Epithelial cell of esophagus (primary cell): Measurements from ENCODE around the gene SFTPB.

Source experiments
- DNase-seq: peaks from one replicate; pipeline ENCODE4 v3.0.0; 2010; ENCODE audit warnings: low read depth
- H3K4me3 ChIP-seq: 2 replicates; pipeline ENCODE4 v1.5.1; 2011; ENCODE audit warnings: mild to moderate bottlenecking, low read length, control low read depth
- TF ChIP-seq, protein P1 (sequence below): IDR thresholded peaks from 2 replicates; pipeline ENCODE4 v1.5.1; 2011; ENCODE audit warnings: low read depth, mild to moderate bottlenecking, low read length, control low read depth, inconsistent platforms; ENCODE audit not compliant: insufficient read depth; ENCODE audit errors: missing control alignments

The SFTPB gene

DNA sequence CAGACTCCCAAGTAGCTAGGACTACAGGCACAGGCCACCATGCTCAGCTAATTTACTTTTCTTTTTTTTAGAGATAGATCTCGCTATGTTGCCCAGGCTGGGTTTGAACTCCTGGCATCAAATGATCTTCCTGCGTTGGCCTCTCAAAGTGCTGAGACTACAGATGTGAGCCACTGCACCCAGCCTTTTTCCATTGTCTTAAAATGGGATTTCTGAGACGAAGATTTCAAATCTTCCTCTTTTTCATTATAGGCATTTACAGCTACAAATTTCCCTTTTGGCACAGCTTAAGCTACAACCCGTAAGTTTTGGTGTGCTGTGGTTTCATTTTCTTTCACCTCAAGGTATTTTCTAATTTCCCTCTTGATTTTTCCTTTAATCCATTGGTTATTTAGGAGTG lies 34.8 kb upstream of the SFTPB start:
- no peak overlapping the region for H3K4me3 ChIP-seq
- no peak for DNase-seq
- TF ChIP-seq, protein P1, sequence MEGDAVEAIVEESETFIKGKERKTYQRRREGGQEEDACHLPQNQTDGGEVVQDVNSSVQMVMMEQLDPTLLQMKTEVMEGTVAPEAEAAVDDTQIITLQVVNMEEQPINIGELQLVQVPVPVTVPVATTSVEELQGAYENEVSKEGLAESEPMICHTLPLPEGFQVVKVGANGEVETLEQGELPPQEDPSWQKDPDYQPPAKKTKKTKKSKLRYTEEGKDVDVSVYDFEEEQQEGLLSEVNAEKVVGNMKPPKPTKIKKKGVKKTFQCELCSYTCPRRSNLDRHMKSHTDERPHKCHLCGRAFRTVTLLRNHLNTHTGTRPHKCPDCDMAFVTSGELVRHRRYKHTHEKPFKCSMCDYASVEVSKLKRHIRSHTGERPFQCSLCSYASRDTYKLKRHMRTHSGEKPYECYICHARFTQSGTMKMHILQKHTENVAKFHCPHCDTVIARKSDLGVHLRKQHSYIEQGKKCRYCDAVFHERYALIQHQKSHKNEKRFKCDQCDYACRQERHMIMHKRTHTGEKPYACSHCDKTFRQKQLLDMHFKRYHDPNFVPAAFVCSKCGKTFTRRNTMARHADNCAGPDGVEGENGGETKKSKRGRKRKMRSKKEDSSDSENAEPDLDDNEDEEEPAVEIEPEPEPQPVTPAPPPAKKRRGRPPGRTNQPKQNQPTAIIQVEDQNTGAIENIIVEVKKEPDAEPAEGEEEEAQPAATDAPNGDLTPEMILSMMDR: no peak

DNA sequence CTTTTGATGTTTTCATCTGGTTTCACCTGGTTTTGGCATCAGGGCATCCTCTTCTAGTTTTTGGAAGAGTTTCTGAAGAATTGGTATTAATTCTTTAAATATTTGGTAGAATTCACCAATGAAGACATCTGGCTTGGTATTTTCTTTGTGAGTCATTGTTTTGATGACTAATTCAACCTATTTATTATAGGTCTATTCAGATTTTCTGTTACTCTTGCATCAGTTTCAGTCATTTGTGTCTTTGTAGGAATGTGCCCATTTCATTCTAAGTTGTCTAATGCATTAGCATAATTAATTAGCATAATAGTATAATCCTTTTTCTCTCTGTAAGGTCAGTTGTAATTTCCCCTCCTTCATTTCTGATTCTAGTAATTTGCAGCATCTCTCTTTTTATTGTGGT lies 34.2 kb upstream of the SFTPB start:
- TF ChIP-seq, protein P1: no peak
- peak; percentile 68 for DNase-seq
- no peak overlapping the region for H3K4me3 ChIP-seq

DNA sequence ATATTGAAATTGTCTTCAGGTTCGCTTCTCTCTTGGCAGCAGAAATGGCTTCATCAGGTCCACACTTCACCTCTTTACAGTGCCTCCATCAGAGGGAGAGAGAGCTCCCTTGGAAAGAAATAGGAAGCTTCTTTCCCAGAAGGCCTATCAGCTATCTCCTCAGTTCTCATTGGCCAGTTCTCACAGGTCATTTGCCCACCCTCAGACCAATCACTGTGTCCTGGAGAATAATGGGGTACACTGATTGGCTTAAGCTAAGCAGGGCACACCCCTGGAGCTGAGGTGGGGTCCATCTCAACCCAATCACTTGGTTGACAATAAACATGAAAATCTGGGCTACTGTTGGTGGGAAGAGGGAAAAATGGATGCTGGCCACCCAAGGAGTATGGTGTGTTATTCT lies 31.3 kb upstream of the SFTPB start:
- no peak for DNase-seq

DNA sequence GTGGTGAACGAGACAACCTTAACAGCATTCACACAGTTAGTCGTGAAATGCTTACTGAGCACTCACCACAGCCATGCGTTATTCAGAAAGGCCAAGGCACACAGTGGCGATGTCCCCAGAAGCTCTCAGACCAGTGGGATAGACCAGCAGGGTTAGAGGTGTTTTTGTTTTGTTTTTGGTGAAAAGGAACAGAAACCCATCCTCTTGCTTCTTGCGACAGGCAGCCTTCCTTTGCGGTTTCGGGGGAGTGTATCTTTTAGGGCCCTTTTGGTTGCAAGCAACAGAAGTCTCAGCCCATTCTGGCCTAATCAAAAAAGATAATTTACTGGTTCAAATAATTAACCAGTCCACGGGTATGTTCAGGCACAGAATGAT lies 30.9 kb upstream of the SFTPB start:
- no peak for DNase-seq
- TF ChIP-seq, protein P1: no peak
- H3K4me3 ChIP-seq: no peak overlapping the region

More for the DNA sequence above, 31.3 kb upstream of the SFTPB start:
- TF ChIP-seq, protein P1: no peak
- no peak overlapping the region for H3K4me3 ChIP-seq

DNA sequence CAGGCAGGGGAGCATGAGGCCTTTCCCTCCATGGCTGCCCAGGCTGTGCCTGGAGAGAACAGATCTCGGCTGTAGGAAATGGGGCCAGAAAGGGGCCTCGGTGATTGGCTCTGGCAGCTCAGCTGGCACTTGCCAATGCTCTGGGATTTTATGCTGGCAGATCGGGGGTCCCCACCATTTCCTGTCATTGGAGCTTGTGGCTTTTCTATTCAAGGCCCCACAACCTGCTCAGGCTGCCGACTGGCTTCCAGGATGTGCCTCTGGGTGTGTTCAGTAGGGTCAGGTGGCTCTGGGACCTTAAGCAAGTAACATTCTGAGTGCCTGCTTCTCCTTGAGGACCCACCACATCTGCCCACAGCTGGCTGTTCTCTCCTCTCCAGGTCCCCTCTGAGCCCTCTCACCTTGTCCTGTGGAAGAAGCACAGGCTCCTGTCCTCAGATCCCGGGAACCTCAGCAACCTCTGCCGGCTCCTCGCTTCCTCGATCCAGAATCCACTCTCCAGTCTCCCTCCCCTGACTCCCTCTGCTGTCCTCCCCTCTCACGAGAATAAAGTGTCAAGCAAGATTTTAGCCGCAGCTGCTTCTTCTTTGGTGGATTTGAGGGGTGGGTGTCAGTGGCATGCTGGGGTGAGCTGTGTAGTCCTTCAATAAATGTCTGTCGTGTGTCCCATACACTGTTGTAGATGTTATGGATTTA lies 30.3 kb upstream of the SFTPB start:
- DNase-seq: no peak
- TF ChIP-seq, protein P1: no peak
- H3K4me3 ChIP-seq: no peak overlapping the region

DNA sequence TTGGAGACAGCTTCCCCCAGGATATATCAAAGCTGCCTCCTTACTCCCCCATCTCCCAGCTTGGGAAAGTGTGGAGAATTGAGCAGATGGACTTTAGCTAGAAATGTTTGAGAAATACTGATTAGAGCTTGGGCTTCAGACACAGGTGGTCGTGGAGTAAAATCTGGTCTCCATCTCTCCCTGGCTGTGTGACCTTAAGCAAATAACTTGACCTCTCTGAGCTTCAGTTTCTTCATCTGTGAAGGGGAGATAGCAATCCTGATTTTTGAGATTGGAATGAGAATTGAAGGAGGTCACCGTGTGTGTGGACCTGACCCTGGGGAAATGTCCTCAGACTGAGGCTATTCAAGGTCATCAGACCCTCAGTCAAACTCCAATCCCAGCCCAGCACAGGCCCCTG lies 29.7 kb upstream of the SFTPB start:
- H3K4me3 ChIP-seq: no peak overlapping the region
- no peak for DNase-seq
- TF ChIP-seq, protein P1: no peak

DNA sequence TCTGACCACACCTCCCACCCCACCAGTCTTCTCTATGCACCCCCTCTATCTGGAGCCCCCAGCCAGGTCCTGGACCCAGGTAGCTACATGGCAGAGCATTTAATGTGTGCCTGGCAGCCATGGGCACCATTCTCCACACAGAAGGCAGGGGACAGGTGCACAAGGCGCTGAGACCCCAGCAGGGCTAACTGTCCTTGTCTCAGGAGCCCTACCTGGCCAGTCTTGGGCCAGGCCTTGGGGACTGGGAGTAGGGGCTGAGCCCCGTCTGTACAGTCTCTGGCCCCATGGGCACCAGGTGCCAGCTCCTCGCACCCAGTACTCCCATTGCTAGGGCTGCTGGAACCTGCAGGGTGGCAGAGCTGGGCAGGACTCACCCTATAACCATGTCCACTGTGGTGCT lies 29.1 kb upstream of the SFTPB start:
- TF ChIP-seq, protein P1: no peak
- H3K4me3 ChIP-seq: no peak overlapping the region

More for the DNA sequence above, 29.1 kb upstream of the SFTPB start:
- no peak for DNase-seq
